Upper lobe of right lung (tissue), 1 donor: ENCODE data around the gene MACROD1. TPM values are rescaled to one million over a fixed set of nuclear protein-coding genes. Genes with fewer than 3 reads are reported as not detected.

Experiments
- ATAC-seq: fragments of 200-7000 bp; cut with Tn5 transposase; one replicate; pipeline ENCODE4 v1.9.1; 2020; ENCODE audit warnings: mild to moderate bottlenecking, moderate library complexity
- DNase-seq: peaks from one replicate; pipeline ENCODE4 v3.0.0-alpha.2; 2020
- H3K27ac ChIP-seq: fragments of 200-600 bp; one replicate; pipeline ENCODE4 v1.8.0; 2022
- H3K27me3 ChIP-seq: fragments of 200-600 bp; one replicate; pipeline ENCODE4 v1.8.0; 2022; ENCODE audit warnings: mild to moderate bottlenecking
- H3K36me3 ChIP-seq: fragments of 200-600 bp; one replicate; pipeline ENCODE4 v1.8.0; 2022
- H3K4me1 ChIP-seq: fragments of 200-600 bp; one replicate; pipeline ENCODE4 v1.8.0; 2022
- H3K4me3 ChIP-seq: fragments of 200-600 bp; one replicate; pipeline ENCODE4 v1.8.0; 2022; ENCODE audit warnings: mild to moderate bottlenecking
- H3K9me3 ChIP-seq: fragments of 200-600 bp; one replicate; pipeline ENCODE4 v1.8.0; 2022
- intact Hi-C: fragments of 100-400 bp; cut with DNase I; formaldehyde crosslinking; loops from one replicate; pipeline ENCODE4 v1.11.0; 2022
- total RNA-seq: library from RNA; stranded (reverse); fragmentation: NEBNext Ultra II Directional; extraction: Animal tissue kit (Norgen Biotek cat#: 25700); gene quantifications from one replicate; pipeline ENCODE4 v1.2.1, GENCODE V29; 2021
- TF ChIP-seq, protein P1 (sequence below): fragments of 200-600 bp; IDR thresholded peaks from one replicate; pipeline ENCODE4 v1.8.0; 2022; ENCODE audit warnings: antibody characterized with exemption
- donor health status: DM: no; HTN: yes; CAD: no; lungs with severe emphysema.

MACROD1 gene
- total RNA-seq, 1 donor from 2014 or later, result 15.8 TPM

DNA sequence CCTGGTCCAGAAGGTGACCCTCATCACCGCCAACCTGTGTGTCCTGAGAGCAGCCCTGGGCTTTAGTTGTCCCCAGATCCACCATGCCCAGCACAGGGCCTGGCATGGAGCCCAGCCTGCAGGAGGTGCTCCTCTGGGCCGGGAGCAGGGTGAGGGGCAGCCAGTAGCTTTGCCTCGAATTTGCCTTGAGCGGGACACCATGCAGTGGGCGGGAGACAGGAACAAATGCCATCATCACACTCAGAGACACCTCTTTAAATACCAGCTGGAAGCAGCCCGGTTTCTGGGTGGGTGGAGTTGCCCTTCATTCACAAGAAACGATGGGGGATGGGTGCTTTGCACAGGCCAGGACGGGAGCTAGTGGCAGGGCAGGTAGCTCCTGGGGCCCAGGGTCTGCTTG is 110.8 kb downstream of the MACROD1 start:
- Histone ChIP-seq H3K4me1 (no peaks in the 10 kb centered on the region), H3K27ac (no peak overlapping the region), H3K27me3 (no peaks in the 10 kb centered on the region), H3K4me3 (no peak overlapping the region), H3K36me3 (no peaks in the 10 kb centered on the region), H3K9me3 (no peaks in the 10 kb centered on the region)
- DNase-seq, result no peak
- TF ChIP-seq, protein P1, sequence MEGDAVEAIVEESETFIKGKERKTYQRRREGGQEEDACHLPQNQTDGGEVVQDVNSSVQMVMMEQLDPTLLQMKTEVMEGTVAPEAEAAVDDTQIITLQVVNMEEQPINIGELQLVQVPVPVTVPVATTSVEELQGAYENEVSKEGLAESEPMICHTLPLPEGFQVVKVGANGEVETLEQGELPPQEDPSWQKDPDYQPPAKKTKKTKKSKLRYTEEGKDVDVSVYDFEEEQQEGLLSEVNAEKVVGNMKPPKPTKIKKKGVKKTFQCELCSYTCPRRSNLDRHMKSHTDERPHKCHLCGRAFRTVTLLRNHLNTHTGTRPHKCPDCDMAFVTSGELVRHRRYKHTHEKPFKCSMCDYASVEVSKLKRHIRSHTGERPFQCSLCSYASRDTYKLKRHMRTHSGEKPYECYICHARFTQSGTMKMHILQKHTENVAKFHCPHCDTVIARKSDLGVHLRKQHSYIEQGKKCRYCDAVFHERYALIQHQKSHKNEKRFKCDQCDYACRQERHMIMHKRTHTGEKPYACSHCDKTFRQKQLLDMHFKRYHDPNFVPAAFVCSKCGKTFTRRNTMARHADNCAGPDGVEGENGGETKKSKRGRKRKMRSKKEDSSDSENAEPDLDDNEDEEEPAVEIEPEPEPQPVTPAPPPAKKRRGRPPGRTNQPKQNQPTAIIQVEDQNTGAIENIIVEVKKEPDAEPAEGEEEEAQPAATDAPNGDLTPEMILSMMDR, result no peak
- ATAC-seq, result no peak
- intact Hi-C loops, result no loop called here

DNA sequence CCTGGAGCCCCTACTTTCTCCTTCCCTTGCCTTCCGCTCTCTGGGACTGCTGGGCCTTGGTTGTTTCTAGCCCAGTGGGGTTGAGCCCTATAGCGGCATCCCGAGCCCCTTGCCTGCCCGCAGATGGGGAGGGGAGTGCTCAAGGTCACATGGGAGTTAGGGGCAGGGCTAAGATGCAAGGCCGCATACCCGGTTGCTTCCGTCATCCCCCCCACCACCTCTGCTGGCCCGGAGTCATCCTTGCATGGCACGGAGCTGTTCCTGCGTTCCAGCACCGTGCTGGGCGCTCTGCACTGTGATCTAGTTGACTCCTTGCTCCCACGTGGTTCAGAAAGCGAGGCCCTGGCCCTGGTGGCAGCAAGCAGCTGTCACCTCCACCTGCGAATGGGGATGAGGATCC is 112.2 kb downstream of the MACROD1 start:
- no peak overlapping the region for H3K4me3 ChIP-seq
- no peak overlapping the region for H3K27ac ChIP-seq
- no peak for DNase-seq
- H3K9me3 ChIP-seq, result no peaks in the 10 kb centered on the region
- TF ChIP-seq, protein P1, result no peak
- H3K4me1 ChIP-seq, result no peaks in the 10 kb centered on the region
- no peaks in the 10 kb centered on the region for H3K36me3 ChIP-seq
- no peak for ATAC-seq
- intact Hi-C loops, result no loop called here
- H3K27me3 ChIP-seq, result no peaks in the 10 kb centered on the region

DNA sequence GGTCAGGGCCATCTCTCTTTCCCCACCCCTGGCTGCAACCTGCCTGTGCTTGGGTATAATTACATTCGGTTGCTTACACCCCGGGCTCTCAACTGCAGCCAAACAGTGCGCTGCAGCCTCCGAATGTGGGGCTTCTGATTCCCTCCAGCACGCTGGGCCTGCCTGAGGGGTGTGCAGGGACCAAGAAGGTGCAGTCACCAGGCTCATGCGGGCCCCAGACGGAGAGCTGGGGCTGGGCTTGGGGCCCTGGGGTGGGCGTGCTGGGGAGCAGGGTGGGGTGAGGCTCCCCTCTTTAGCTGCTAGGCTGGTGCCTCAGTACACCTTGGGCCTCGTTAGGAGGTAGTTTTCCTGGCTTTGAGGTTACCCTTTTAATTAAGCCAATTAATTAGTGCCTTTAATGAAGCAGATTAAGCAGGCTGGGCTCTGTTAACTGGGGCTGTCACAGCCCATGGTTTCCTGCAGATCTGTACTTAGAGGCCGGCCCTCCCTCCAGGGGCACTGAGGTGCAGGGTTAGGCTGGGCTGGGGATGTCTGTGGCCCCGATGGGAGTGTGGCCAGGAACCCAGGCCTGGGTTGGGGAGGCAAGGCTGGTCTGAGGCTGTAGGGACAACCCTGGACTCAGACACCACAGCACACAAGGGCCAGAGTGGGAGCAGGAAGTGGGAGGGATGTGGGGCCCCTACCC is 112.8 kb downstream of the MACROD1 start:
- no peak overlapping the region for H3K4me3 ChIP-seq
- TF ChIP-seq, protein P1, result no peak
- H3K4me1 ChIP-seq, result no peaks in the 10 kb centered on the region
- DNase-seq, result no peak
- H3K36me3 ChIP-seq, result no peaks in the 10 kb centered on the region
- intact Hi-C loops, result no loop called here
- ATAC-seq, result no peak
- H3K27me3 ChIP-seq, result no peaks in the 10 kb centered on the region
- no peaks in the 10 kb centered on the region for H3K9me3 ChIP-seq
- H3K27ac ChIP-seq, result no peak overlapping the region

DNA sequence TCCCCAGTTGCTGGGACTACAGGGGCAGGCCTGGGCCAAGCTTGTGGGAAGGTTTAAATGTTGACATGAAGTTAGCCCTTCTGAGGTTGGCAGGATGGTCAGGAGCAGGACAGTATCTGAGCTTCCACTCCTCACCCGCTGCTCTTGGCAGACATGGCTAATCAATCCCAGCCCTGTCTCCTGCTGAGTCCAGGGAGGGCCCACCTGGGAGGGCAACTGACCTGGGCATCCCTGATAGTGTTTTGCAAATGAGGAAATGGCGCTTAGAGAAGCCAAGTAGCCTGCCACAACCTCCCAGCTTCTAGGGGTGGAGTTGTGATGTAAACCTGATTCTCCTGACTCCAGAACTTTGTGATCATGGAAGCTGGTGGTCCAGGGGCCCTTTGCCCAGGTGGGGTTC is 113.5 kb downstream of the MACROD1 start:
- ATAC-seq, result no peak
- DNase-seq, result no peak
- intact Hi-C loops, result no loop called here
- TF ChIP-seq, protein P1, result no peak
- H3K27ac ChIP-seq, result no peak overlapping the region
- H3K4me1 ChIP-seq, result no peaks in the 10 kb centered on the region
- no peaks in the 10 kb centered on the region for H3K36me3 ChIP-seq
- H3K27me3 ChIP-seq, result no peaks in the 10 kb centered on the region
- H3K9me3 ChIP-seq, result no peaks in the 10 kb centered on the region
- H3K4me3 ChIP-seq, result no peak overlapping the region

DNA sequence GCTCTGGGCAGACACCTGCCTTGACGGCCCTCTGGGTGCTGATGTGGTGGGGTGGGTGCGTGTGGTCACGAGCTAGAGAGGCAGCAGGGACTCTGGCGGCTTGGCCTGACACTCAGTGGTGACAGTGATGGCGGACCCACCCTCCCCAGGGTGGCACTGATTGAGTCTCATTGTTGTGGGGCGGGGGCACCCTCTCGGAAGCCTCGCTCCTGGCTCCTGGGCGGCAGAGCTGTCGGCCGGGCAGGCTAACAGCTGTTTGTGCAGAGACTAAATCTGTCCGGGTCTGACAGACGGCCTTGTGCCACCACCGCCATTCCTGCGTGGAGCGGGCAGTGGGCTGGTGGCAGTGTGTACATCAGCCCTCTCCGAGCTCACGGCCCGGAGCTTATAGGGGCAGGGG is 114.6 kb downstream of the MACROD1 start:
- H3K27ac ChIP-seq, result no peak overlapping the region
- TF ChIP-seq, protein P1, result no peak
- H3K27me3 ChIP-seq, result no peaks in the 10 kb centered on the region
- no peak for ATAC-seq
- no peak overlapping the region for H3K4me3 ChIP-seq
- no peaks in the 10 kb centered on the region for H3K36me3 ChIP-seq
- DNase-seq, result no peak
- no peaks in the 10 kb centered on the region for H3K9me3 ChIP-seq
- intact Hi-C loops, result no loop called here
- H3K4me1 ChIP-seq, result no peaks in the 10 kb centered on the region

DNA sequence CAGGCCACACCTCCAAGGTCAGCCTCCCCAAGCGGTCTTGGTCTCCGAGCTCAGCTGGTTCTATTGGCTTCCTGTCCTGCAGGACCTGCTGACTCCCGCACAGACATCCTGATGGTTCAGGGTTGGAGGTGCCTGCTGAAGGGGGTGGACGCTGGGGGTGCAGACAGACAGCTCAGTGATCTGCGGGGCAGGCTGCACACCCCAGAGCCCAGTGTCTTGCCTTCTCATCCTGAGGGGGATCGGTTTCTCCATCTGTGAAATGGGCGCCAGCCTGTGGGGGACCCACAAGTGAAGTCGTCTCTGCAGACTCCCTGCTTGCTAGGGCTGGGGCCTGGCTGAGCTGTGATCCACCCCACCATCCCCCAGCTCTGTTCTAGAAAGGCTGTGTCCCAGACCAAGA is 116.4 kb downstream of the MACROD1 start:
- Histone ChIP-seq H3K4me3 (no peak overlapping the region), H3K27ac (no peak overlapping the region), H3K4me1 (no peaks in the 10 kb centered on the region), H3K36me3 (no peaks in the 10 kb centered on the region), H3K27me3 (no peaks in the 10 kb centered on the region), H3K9me3 (no peaks in the 10 kb centered on the region)
- TF ChIP-seq, protein P1, result no peak
- intact Hi-C loops, result no loop called here
- no peak for ATAC-seq
- DNase-seq, result no peak
